H1 (cell line): Measurements from ENCODE around the gene HMSD. TPM values are rescaled to one million over a fixed set of nuclear protein-coding genes. Genes with fewer than 3 reads are reported as not detected.

ENCODE experiments used
- CTCF ChIA-PET: fragments of 300-600 bp; sonication (Branson Sonifier 250); formaldehyde crosslinking; loops from one replicate; lab custom pipeline; 2021; ENCODE audit not compliant: partially characterized antibody; lab: Charles Lee
- POLR2A ChIA-PET: fragments of 300-600 bp; sonication (Branson Sonifier 250); formaldehyde crosslinking; loops from one replicate; lab custom pipeline; 2021; ENCODE audit warnings: inconsistent platforms; ENCODE audit not compliant: partially characterized antibody; lab: Charles Lee
- DNase-seq, 2 experiments: peaks; one replicate each; pipeline versions ENCODE4 v3.0.0 to v3.0.0-alpha.2; 2010 to 2022; ENCODE audit warnings: low spot score in 2 of 2, low read depth in 1 of 2, mixed read lengths in 1 of 2
- FAIRE-seq: peaks from 2 replicates; lab custom pipeline; 2011; peaks lifted over from hg19 to GRCh38; lab: Jason Lieb, UNC
- H2AFZ ChIP-seq: 2 replicates; pipeline ENCODE4 v1.8.1; 2012; ENCODE audit warnings: low read length, inconsistent platforms
- H2AK5ac ChIP-seq: 2 replicates; pipeline ENCODE4 v1.6.1; 2013; ENCODE audit warnings: low read depth, low read length
- H2BK120ac ChIP-seq: replicated peaks from 2 replicates; pipeline ENCODE3; 2013; ENCODE audit warnings: low read depth, low read length, inconsistent platforms
- H2BK12ac ChIP-seq: 2 replicates; pipeline ENCODE4 v1.6.1; 2013; ENCODE audit warnings: low read depth, low read length
- H2BK15ac ChIP-seq: 2 replicates; pipeline ENCODE4 v1.6.1; 2013; ENCODE audit warnings: low read length
- H2BK20ac ChIP-seq: 2 replicates; pipeline ENCODE4 v1.6.1; 2013; ENCODE audit warnings: low read length
- H2BK5ac ChIP-seq: 2 replicates; pipeline ENCODE4 v1.6.1; 2013; ENCODE audit warnings: low read depth, low read length
- H3K14ac ChIP-seq: 2 replicates; pipeline ENCODE4 v1.6.1; 2013; ENCODE audit warnings: inconsistent platforms; ENCODE audit not compliant: insufficient read length
- H3K18ac ChIP-seq: 2 replicates; pipeline ENCODE4 v1.6.1; 2013; ENCODE audit warnings: low read length; ENCODE audit errors: extremely low read depth
- H3K23ac ChIP-seq: 2 replicates; pipeline ENCODE4 v1.6.1; 2013; ENCODE audit warnings: inconsistent platforms; ENCODE audit not compliant: insufficient read length
- H3K23me2 ChIP-seq: 2 replicates; pipeline ENCODE4 v1.6.1; 2013; ENCODE audit warnings: low read depth, low read length
- H3K27ac ChIP-seq: 2 replicates; pipeline ENCODE4 v1.6.1; 2011; ENCODE audit warnings: low read depth, low read length, inconsistent platforms
- H3K27me3 ChIP-seq, 4 experiments: replicated peaks in 1 of 4; 1 replicate in 1 of 4; 2 replicates in 3 of 4; pipeline versions ENCODE4 v1.6.1 to v1.8.1; 2011 to 2013; ENCODE audit warnings: low read length in 3 of 4, mild to moderate bottlenecking in 3 of 4, inconsistent platforms in 2 of 4, mixed read lengths in 2 of 4, moderate library complexity in 1 of 4; ENCODE audit not compliant: control insufficient read depth in 3 of 4, insufficient read depth in 3 of 4; ENCODE audit errors: extremely low read depth in 1 of 4
- H3K36me3 ChIP-seq, 4 experiments: 2 replicates each; pipeline versions ENCODE4 v1.6.1 to v1.8.1; 2011 to 2013; ENCODE audit warnings: mild to moderate bottlenecking in 4 of 4, low read length in 3 of 4, moderate library complexity in 2 of 4, control low read depth in 1 of 4, inconsistent platforms in 1 of 4; ENCODE audit not compliant: insufficient read depth in 4 of 4, control insufficient read depth in 2 of 4
- H3K4ac ChIP-seq: replicated peaks from 2 replicates; pipeline ENCODE3; 2013; ENCODE audit warnings: low read length, low read depth, mixed read lengths, inconsistent platforms; ENCODE audit not compliant: insufficient read length
- H3K4me1 ChIP-seq, 4 experiments: replicated peaks in 1 of 4; 1 replicate in 1 of 4; 2 replicates in 3 of 4; pipeline versions ENCODE4 v1.6.1 to v1.8.1; 2011 to 2013; ENCODE audit warnings: low read length in 3 of 4, inconsistent platforms in 2 of 4, mixed read lengths in 1 of 4; ENCODE audit not compliant: insufficient read depth in 4 of 4, control insufficient read depth in 3 of 4
- H3K4me2 ChIP-seq, 2 experiments: 2 replicates each; pipeline versions ENCODE4 v1.6.1 to v1.8.1; 2011 to 2013; ENCODE audit warnings: low read depth in 2 of 2, low read length in 2 of 2, control low read depth in 1 of 2, inconsistent platforms in 1 of 2, mild to moderate bottlenecking in 1 of 2; ENCODE audit not compliant: insufficient read depth in 1 of 2
- H3K4me3 ChIP-seq, 4 experiments: fragments of 200-600, 300-600 bp in 1 of 4; sonication (generic), shearing (Covaris generic), sonication (Bioruptor Twin) in 1 of 4; 2 replicates each; pipeline versions ENCODE4 v1.5.1 to v1.8.1; 2011 to 2016; ENCODE audit warnings: low read length in 4 of 4, low read depth in 3 of 4, control low read depth in 2 of 4, inconsistent platforms in 2 of 4, mild to moderate bottlenecking in 2 of 4, mixed read lengths in 1 of 4, moderate library complexity in 1 of 4; ENCODE audit not compliant: insufficient read depth in 2 of 4; ENCODE audit errors: extremely low read depth in 1 of 4
- H3K56ac ChIP-seq: replicated peaks from 2 replicates; pipeline ENCODE3; 2013; ENCODE audit warnings: low read depth, mild to moderate bottlenecking, mixed read lengths, low read length, inconsistent platforms; ENCODE audit not compliant: insufficient read length
- H3K79me1 ChIP-seq: 2 replicates; pipeline ENCODE4 v1.6.1; 2013; ENCODE audit warnings: low read depth, low read length, control low read depth
- H3K79me2 ChIP-seq, 2 experiments: 2 replicates each; pipeline versions ENCODE4 v1.6.1 to v1.8.1; 2012 to 2013; ENCODE audit warnings: low read length in 2 of 2, mild to moderate bottlenecking in 2 of 2, inconsistent platforms in 1 of 2; ENCODE audit not compliant: insufficient read depth in 2 of 2, control insufficient read depth in 1 of 2
- H3K9ac ChIP-seq, 4 experiments: replicated peaks in 1 of 4; 1 replicate in 1 of 4; 2 replicates in 3 of 4; pipeline versions ENCODE4 v1.6.1 to v1.8.1; 2011 to 2013; ENCODE audit warnings: low read depth in 3 of 4, low read length in 3 of 4, control low read depth in 2 of 4, mild to moderate bottlenecking in 2 of 4, moderate library complexity in 2 of 4, inconsistent platforms in 1 of 4; ENCODE audit errors: extremely low read depth in 1 of 4
- H3K9me3 ChIP-seq, 2 experiments: 2 replicates each; pipeline versions ENCODE4 v1.6.1 to v1.8.1; 2012 to 2013; ENCODE audit warnings: mild to moderate bottlenecking in 2 of 2, moderate library complexity in 2 of 2, control low read depth in 1 of 2, inconsistent platforms in 1 of 2, low read depth in 1 of 2, low read length in 1 of 2, mixed read lengths in 1 of 2; ENCODE audit not compliant: insufficient read depth in 2 of 2
- H4K20me1 ChIP-seq, 2 experiments: replicated peaks in 1 of 2; 2 replicates each; pipeline versions ENCODE3 to v1.8.1; 2011 to 2013; ENCODE audit warnings: inconsistent platforms in 2 of 2, low read length in 2 of 2, mild to moderate bottlenecking in 1 of 2; ENCODE audit not compliant: insufficient read depth in 2 of 2, control insufficient read depth in 1 of 2
- H4K5ac ChIP-seq: 2 replicates; pipeline ENCODE4 v1.6.1; 2013; ENCODE audit warnings: low read length, low read depth, mixed read lengths, inconsistent platforms; ENCODE audit not compliant: insufficient read length
- H4K8ac ChIP-seq: 2 replicates; pipeline ENCODE4 v1.8.0; 2013; ENCODE audit warnings: mild to moderate bottlenecking, moderate library complexity, low read length, inconsistent platforms; ENCODE audit not compliant: insufficient read depth; ENCODE audit errors: extremely low read depth
- H4K91ac ChIP-seq: replicated peaks from 2 replicates; pipeline ENCODE3; 2013; ENCODE audit warnings: low read length, mixed read lengths, inconsistent platforms; ENCODE audit not compliant: insufficient read length
- BACH1 ChIP-seq: IDR thresholded peaks from 2 replicates; pipeline ENCODE4 v1.6.1; 2012; ENCODE audit warnings: low read length, improper control_type of control experiment
- JUND ChIP-seq: IDR thresholded peaks from 2 replicates; pipeline ENCODE4 v1.6.1; 2011; ENCODE audit warnings: mild to moderate bottlenecking, improper control_type of control experiment, low read length
- KDM1A ChIP-seq: fragments of 200-600, 300-600 bp; sonication (generic); IDR thresholded peaks from 2 replicates; pipeline ENCODE4 v1.7.1; 2016; ENCODE audit warnings: mild to moderate bottlenecking, low read length, borderline replicate concordance
- RAD21 ChIP-seq, 2 experiments: IDR thresholded peaks in 1 of 2; conservative IDR thresholded peaks in 1 of 2; 2 replicates each; pipeline ENCODE4 v1.6.1; 2011; ENCODE audit warnings: low read depth in 2 of 2, low read length in 2 of 2, improper control_type of control experiment in 1 of 2, inconsistent platforms in 1 of 2, mild to moderate bottlenecking in 1 of 2, moderate library complexity in 1 of 2
- RNF2 ChIP-seq: fragments of 200-900, 300-1000 bp; sonication (generic); IDR thresholded peaks from 2 replicates; pipeline ENCODE4 v1.7.1; 2016; ENCODE audit warnings: borderline replicate concordance, low read depth, mild to moderate bottlenecking, antibody characterized with exemption, low read length; ENCODE audit not compliant: poor library complexity, severe bottlenecking; ENCODE audit errors: missing control alignments
- RXRA ChIP-seq: IDR thresholded peaks from 2 replicates; pipeline ENCODE4 v1.6.1; 2011; ENCODE audit warnings: low read depth, mild to moderate bottlenecking, low read length, moderate library complexity; ENCODE audit not compliant: insufficient read depth
- TEAD4 ChIP-seq: IDR thresholded peaks from 2 replicates; pipeline ENCODE4 v1.6.1; 2012; ENCODE audit warnings: low read depth, low read length, inconsistent platforms, mixed read lengths
- WGBS, 2 experiments: shearing (Covaris generic) in 1 of 2; methylation state at CpG; one replicate each; pipeline versions ENCODE4 v1.1.6 to v1.1.7; 2013 to 2015; ENCODE audit warnings: low lambda C conversion rate in 2 of 2, mixed read lengths in 2 of 2, inconsistent platforms in 1 of 2, low coverage in 1 of 2, missing lambda C conversion rate in 1 of 2; ENCODE audit not compliant: insufficient replicate concordance in 2 of 2, insufficient coverage in 1 of 2, insufficient read length in 1 of 2; ENCODE audit errors: extremely low coverage in 1 of 2, missing lambda C conversion rate in 1 of 2; 5-methylcytosine and 5-hydroxymethylcytosine counted together
- polyA plus RNA-seq, 7 experiments: library from polyadenylated mRNA; depleted of rRNA in 3 of 7; stranded (reverse) in 5 of 7; unstranded in 2 of 7; fragments of >200 nt in 5 of 7; fragments of 200-250 nt in 2 of 7; gene quantifications; 1 replicate in 5 of 7; 2 replicates in 1 of 7; 4 replicates in 1 of 7; pipeline versions ENCODE4 v1.2.1 to v1.2.3, GENCODE V29; 2011 to 2013; ENCODE audit warnings: missing spikeins in 2 of 7, mixed read lengths in 2 of 7
- total RNA-seq: library from RNA; stranded (reverse); fragmentation: NEBNext Ultra II Directional; extraction: Animal tissue kit (Norgen Biotek cat#: 25700); gene quantifications from 2 replicates; pipeline ENCODE4 v1.2.1, GENCODE V29; 2021
- TF ChIP-seq, protein P1 (sequence below): IDR thresholded peaks from 2 replicates; pipeline ENCODE4 v1.6.1; 2012; ENCODE audit warnings: low read length, inconsistent platforms

Gene HMSD
- total and polyA plus RNA-seq, 2 of the 8 experiments (the other 6 are each of a cell fraction or from before 2014, with no cell fraction given): 1.3 to 3.0 TPM

DNA sequence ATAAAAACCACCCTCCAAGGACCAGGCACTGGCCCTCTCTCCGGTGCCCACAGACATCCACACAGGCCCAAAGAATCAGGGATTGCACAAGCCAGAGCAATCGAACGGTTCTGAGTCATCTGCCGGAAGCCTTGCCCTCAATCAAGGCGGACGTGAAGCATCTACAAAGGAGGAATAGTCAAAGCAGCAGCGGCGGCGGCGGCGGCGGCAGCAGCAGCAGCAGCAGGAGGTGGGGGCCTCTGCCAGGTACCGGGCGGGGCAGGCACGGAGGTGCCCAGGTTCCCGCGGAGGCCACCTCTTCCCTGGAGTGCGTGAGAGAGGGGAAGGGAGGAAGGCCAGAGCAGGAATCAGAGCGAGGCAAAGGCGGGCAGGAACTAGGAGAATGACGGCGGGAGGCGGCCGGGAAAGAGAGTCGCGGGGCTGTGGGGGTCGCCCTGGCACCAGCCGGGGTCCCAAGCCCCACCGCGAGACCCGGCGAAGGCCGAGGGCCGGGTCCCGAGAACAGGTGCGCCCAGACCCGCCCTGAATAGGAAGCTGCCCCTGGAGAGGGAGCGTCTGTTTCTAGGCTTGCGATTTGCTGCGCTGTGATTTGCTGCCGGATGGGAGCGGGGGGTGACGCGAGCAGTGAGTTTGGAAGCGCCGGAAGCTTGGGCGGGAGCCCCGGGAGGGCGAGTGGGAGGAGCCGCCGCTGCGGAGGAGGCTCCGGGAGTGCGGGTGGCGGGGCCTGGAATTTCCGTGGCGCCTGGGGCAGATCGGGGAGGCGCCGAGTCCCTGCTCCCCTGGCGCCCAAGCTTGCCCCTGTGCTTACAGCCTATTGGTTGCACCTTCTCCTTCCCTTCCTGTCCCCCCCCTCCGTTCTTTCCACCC, 21.1 kb downstream of the HMSD start, which contains the start of gene SERPINB8:
Gene SERPINB8, plus strand, starts transcription at position 140 of the 867 bp plus-strand sequence. CDS start 8,228 bp downstream, outside the sequence.
- Histone ChIP-seq H3K4ac (no peak within 1 kb of the TSS), H4K5ac (peak within 1 kb of the TSS; percentile 87), H3K27ac (peak within 1 kb of the TSS; percentile 56), H3K23ac (no peak within 1 kb of the TSS), H3K56ac (peak within 1 kb of the TSS; percentile 78), H4K8ac (peak within 1 kb of the TSS; percentile 81; the same call in 1 of the 2 replicates), H4K20me1 (peaks cover 0 to 2% of the 10 kb centered on the region in 2 experiments), H3K27me3 (peaks cover 8 to 21% (median 14%) of the 10 kb centered on the region in 4 experiments), H3K4me2 (peak within 1 kb of the TSS; percentile 90 to 97), H2BK12ac (peak within 1 kb of the TSS; percentile 43; the same call in 1 of the 2 replicates), H3K79me2 (no peaks in the 10 kb centered on the region), H3K79me1 (no peaks in the 10 kb centered on the region), H4K91ac (peak within 1 kb of the TSS; percentile 86), H2BK120ac (no peak within 1 kb of the TSS), H2BK15ac (no peak within 1 kb of the TSS), H3K9ac (peak within 1 kb of the TSS; percentile 56 to 76 (median 73)), H3K9me3 (no peaks in the 10 kb centered on the region), H3K36me3 (no peaks in the 10 kb centered on the region), H2BK5ac (peak within 1 kb of the TSS; percentile 54), H3K18ac (peak within 1 kb of the TSS; percentile 83), H3K4me3 (peak within 1 kb of the TSS; percentile 67 to 90 (median 76)), H2AFZ (peak within 1 kb of the TSS; percentile 79; the same call in 1 of the 2 replicates), H3K23me2 (peaks cover 8% of the 10 kb centered on the region), H3K14ac (no peak within 1 kb of the TSS), H2AK5ac (no peak within 1 kb of the TSS), H2BK20ac (no peak within 1 kb of the TSS), H3K4me1 (peaks cover 2 to 5% (median 4%) of the 10 kb centered on the region in 4 experiments; a peak in 4 of 7 replicates)
- ChIA-PET CTCF (interaction anchor here (0.6 kb wide), 1 partner anchor 34 kb away, joined by 3 read pairs; no protein-coding TSS in a partner anchor), POLR2A (interaction anchor here (0.7 to 1.7 kb wide), 4 partner anchors 12 to 31 kb away, joined by 3 to 7 read pairs (median 4); no protein-coding TSS in a partner anchor)
- FAIRE-seq: no peak
- WGBS, 2 experiments: 2% methylated on average over 42 of the region's 62 CpGs; no CpG with 5 or more reads in 1 of the 2 experiments
- DNase-seq: peak; percentile 85 to 90
- TF ChIP-seq RNF2 (no peak), BACH1 (no peak), KDM1A (no peak), RAD21 (IDR thresholded peaks at IDR 0.05 in 1 of 2, conservative IDR thresholded peaks at IDR 0.05 in 1 of 2; ENCODE audit: low read depth in 2 of 2, low read length in 2 of 2) (no peak), JUND (peak; percentile 54; the same call in 1 of the 2 replicates), TEAD4 (peak; percentile 80), RXRA (no peak)
- TF ChIP-seq, protein P1, sequence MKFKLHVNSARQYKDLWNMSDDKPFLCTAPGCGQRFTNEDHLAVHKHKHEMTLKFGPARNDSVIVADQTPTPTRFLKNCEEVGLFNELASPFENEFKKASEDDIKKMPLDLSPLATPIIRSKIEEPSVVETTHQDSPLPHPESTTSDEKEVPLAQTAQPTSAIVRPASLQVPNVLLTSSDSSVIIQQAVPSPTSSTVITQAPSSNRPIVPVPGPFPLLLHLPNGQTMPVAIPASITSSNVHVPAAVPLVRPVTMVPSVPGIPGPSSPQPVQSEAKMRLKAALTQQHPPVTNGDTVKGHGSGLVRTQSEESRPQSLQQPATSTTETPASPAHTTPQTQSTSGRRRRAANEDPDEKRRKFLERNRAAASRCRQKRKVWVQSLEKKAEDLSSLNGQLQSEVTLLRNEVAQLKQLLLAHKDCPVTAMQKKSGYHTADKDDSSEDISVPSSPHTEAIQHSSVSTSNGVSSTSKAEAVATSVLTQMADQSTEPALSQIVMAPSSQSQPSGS: no peak
